GM19023 (cell line): Measurements from ENCODE around the gene SBF2.

Experiments used
- ATAC-seq: cut with Tn5 transposase; IDR thresholded peaks from one replicate; pipeline ENCODE4 v1.9.1; 2021; ENCODE audit warnings: mild to moderate bottlenecking, moderate library complexity; ENCODE audit not compliant: unreplicated experiment

The SBF2 gene

DNA sequence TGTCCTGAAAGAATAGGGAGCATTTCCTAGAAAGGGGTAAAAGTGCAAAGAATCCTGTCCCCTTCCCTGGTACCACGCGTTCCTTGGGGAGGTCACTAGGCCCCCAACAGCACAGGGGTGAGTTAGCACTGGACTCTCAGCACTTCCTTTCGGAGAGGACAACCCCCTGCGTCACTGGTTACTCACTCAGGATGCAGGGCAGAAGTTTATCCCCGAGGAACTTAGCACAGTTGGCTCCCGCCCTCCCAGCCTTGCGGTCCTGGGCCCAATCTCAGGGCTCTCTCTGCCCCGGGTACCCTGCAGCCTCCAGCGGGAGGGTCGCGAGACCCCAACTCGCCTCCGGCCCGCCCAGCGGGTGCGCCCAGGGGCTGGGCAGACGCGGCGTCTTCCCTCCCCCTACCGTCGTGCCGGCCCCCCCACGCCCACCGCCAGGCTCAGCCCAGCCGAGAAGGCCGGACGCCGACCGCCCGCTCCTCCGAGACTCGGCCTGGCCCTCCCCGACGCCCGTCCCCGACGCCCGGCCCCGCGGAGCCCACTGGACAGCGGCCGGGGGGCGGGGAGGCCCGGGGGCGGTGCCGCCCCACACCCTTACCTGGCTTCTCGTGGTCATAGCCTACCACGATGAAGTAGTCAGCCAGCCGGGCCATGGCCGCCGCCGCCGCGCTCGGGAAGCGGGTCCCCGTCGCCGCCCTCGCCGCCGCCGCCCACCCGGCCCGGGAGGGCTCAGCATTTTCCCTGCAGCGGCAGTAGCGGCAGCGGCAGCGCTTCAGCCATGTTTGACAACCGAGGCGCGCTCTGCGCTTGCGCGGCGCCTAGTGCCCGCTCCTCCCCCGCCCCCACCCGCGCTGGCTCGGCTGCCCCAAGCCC lies at the start of gene SBF2:
TSS of gene SBF2 (minus strand) at position 797 of the 867 bp plus-strand sequence. CDS start at position 647, 150 bp downstream.
- peak; percentile 52 for ATAC-seq

DNA sequence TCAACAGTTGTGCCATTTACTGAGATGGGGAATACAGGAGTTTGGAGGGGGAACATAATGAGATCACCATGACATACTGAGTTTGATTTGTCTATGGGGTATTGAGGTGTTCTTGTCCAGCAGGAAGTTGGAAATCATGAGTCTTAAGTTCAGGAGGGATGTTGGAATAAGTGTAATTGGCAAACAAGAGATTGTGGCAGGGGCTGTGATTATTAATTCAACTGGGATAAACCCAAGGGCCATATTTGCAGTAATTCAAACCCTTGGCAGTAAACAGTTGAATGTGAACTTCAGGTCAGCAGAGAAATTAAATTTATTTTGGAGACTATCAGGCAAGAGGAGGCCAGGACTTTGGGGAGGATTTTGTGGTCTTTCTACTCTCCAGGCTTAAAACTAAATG lies 44.3 kb upstream of the SBF2 start:
- ATAC-seq, result no peak

DNA sequence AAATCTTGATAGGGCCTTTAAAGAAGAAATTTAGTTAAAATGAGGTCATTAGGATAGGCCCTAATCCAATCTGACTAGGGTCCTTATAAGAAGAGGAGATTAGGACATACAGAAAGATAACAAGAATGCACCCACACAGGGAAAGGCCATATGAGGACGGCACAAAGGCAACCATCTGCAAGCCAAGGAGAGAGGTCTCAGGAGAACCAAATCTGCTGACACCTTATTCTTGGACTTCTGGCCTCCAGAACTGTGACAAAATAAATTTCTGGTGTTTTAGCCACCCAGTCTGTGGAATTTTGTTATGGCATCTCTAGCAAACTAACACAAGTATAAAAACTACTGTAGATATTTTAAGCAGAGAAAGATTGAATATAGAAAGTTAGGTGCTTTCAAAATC lies 39.5 kb upstream of the SBF2 start:
- no peak for ATAC-seq

DNA sequence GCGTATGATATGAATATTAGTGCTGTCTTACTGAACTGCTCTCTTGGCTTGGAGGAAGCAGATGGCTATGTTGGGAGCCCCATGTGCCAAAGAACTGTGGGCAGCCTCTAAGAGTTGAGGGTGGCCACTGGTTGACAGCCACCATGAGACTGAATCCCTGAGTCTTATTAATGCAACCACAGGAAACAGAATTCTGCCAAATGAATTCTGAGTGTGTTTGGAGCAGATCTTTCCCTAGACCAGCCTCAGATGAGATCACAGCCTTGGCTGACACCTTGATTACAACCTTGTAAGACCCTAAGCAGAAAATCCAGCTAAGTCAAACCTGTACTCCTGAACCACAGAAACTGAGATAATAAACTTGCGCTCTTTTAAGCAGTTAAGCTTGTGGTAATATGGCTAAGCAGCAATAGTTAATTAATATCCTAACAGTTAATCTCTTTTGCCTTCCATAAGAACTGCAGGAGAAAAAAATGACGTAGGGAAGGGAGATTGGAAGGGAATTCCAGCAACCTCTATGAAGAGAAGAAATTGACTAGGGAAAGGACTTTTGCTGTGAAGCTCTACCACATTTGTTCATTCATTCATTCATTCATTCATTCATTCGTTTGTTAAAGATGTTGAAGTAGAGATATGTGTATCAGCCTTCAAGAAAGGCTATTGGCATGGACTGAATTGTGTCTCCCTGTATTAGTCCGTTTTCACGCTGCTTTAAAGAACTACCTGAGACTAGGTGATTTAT lies 37.7 kb upstream of the SBF2 start:
- ATAC-seq, result no peak

- ATAC-seq, result no peak
Measured at GRCh38 chr11:10329935-10330334, 35.9 kb upstream of the SBF2 start.

DNA sequence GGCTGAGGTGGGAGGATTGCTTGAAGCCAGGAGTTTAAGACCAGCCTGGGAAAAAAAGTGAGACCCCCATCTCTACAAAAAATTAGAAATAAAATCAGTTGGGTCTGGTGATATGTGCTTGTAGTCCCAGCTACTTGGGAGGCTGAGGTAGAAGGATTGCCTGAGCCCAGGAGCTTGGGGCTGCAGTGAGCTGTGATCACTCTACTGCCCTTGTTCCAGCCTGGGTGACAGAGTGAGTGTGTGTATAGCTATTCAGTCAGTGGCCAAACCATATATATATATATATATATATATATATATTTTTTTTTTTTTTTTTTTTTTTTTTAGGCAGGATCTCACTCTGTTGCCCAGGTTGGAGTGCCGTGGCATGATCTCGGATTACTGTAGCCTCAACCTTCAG lies 35.3 kb upstream of the SBF2 start:
- ATAC-seq, result no peak

DNA sequence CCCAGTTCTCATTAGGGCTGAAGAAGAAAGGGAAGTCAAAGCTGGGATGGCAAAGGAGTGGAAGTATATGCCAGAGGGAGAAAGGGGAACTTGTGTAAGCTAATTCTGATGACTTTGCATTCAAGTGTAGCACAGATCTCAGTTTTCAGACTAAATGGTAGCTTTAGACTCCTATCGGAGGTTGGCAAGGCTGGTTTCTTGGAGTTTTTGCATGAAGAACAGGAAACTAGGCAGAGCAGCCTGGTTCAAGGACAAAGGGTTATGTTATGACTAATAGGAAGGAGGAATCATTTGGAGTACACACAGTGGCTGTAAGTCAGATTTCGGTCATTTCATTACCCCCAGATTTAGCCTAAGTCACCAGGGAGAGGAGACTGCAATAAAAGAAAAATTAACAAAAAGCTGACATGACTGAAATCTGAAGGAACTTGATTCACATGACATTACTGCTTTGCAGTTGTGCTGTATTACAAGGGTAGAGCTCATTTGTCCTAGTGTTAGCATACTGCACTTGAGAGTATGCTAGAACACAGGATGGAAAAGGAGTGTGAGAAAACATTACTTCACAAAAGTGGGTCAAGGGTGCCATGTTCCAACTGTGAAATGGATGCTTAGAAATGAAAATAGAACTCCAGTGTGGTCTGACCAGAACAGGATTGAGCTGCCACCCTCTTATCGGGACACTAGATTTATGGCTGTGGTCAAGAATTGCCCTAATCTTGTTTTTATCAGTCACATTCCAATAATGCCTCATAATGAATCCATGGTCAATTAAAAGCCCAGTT lies 34.5 kb upstream of the SBF2 start:
- no peak for ATAC-seq

GRCh38 chr11:10327254-10327653 lies 33.2 kb upstream of the SBF2 start:
- no peak for ATAC-seq

GRCh38 chr11:10326012-10326964 lies 32.3 kb upstream of the SBF2 start:
- no peak for ATAC-seq

- ATAC-seq, result no peak
Measured at GRCh38 chr11:10325277-10326011, 31.4 kb upstream of the SBF2 start.

DNA sequence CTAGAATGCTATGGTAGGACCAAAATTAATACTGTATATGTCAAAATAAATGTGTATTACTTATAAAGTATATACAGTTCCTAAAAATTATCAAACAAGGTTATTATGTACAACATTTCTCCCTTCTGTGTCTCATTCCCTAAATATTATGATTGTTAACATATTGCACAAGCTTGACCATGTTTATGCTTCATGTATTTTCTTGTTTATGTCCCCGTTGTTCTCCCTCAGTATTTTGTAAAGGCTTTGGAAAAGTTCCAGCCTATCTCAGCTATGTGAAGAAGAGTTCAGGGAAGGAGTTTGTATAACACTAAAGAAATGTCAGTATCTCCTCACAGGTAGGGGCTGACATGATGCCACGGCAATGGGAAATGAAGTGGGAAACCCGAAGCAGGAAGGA lies 30.5 kb upstream of the SBF2 start:
- ATAC-seq, result no peak

- ATAC-seq, result no peak
Measured at GRCh38 chr11:10323793-10324170, 29.8 kb upstream of the SBF2 start.

- ATAC-seq, result no peak
Measured at GRCh38 chr11:10322830-10323792, 29.1 kb upstream of the SBF2 start.

DNA sequence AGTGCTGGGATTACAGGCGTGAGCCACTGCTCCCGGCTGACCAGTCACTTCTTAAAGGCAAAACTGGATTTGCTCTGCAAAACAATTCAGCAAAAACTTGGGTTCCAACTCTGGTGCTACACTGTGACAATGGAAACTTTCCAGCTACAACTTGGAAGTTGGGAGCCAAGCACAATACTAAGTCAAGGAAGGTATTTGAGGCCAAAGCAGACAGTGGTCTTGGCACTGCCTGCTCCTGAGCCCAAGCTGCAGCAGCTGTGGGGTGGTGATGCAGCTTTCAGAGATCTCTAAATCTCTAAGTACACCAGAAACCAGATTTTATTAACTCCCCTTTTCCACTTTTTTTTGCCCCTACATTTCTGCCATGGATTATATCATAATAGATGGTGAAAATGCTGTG lies 28.4 kb upstream of the SBF2 start:
- no peak for ATAC-seq

GRCh38 chr11:10320736-10321465 lies 26.9 kb upstream of the SBF2 start:
- ATAC-seq, result no peak

DNA sequence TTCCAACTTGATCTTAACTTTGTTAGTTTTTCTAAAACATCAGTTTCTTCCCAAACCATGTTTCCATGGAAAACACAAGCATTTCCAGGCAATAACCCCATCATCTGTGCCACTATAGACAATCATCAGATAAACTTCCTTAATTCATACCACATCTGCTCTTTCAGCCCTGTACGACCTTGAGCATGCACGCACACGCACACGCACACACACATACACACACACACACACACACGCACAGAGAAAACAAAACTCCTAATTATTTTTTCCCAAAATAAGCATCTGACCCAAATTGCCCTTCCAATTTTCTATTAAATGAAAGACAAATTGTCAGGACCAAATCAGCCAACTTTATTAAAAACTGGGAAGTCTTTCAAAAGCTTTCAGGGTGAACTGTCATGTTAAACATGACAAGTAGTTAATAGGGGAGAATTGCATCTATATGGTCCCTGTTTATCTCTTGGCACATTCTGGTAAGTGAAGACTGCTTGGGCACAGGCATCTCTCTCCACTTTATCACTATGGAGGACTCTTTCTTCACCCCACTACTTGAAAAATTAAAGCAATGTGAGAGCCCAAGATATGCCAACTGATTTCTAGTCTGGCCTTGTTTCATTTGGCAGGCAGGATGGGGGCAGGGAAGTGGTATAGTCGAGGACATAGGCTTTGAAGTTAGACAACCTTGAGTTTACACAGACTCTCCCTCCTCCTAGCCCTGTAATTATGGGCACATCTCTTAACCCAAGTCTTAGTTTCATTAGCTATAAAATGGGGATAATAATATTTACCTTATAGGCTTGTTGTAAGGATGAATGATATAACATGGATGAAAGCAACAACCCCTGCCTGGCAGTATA lies 25.9 kb upstream of the SBF2 start:
- ATAC-seq, result no peak

- ATAC-seq, result no peak
Measured at GRCh38 chr11:10318527-10318802, 24.4 kb upstream of the SBF2 start.
